Lower leg skin (tissue), 4 donors: ENCODE results near the gene TBC1D9. TPM values are rescaled to one million over a fixed set of nuclear protein-coding genes. Genes with fewer than 3 reads are reported as not detected.

Experiments used
- DNase-seq, 2 donors: peaks; one replicate each; pipeline ENCODE4 v3.0.0-alpha.2; 2019; ENCODE audit warnings: low spot score in 2 of 2
- H3K4me3 ChIP-seq: fragments of 200-600 bp; sonication (generic); 2 replicates; pipeline ENCODE4 v1.5.1; 2017; ENCODE audit warnings: mild to moderate bottlenecking, low read depth; ENCODE audit not compliant: poor library complexity, severe bottlenecking
- CTCF ChIP-seq, 3 donors: fragments of 450-650 bp; IDR thresholded peaks; one replicate each; pipeline ENCODE4 v1.5.1; 2016; ENCODE audit warnings: antibody characterized with exemption in 3 of 3, mild to moderate bottlenecking in 3 of 3, moderate library complexity in 2 of 3
- POLR2A ChIP-seq, 2 donors: fragments of 450-650 bp; IDR thresholded peaks; one replicate each; pipeline ENCODE4 v1.6.1; 2016 to 2017; ENCODE audit warnings: antibody characterized with exemption in 2 of 2, mild to moderate bottlenecking in 1 of 2, moderate library complexity in 1 of 2
- WGBS, 2 donors: methylation state at CpG; one replicate each; pipeline ENCODE4 v1.1.5; 2018; 5-methylcytosine and 5-hydroxymethylcytosine counted together
- intact Hi-C: fragments of 100-400 bp; cut with DNase I; formaldehyde crosslinking; loops from one replicate; pipeline ENCODE4 v1.15.0; 2023; ENCODE audit warnings: low total_unique reads
- total RNA-seq, 4 donors: library from RNA; depleted of rRNA; stranded (reverse); fragments of >200 nt; gene quantifications; one replicate each; pipeline ENCODE4 v1.1.0, GENCODE V29; 2016

Gene TBC1D9
- total RNA-seq, 4 donors from 2014 or later: 5.7 to 13.0 (median 7.3) TPM

- no peak overlapping the region for H3K4me3 ChIP-seq
- no peak for DNase-seq
- intact Hi-C loops: no loop called here
- WGBS, 2 donors: 76 to 80% methylated on average over 16 of the region's 16 CpGs
- TF ChIP-seq POLR2A (IDR thresholded peaks at IDR 0.05) (no peak), CTCF (IDR thresholded peaks at IDR 0.05) (no peak)
Observed at GRCh38 chr4:140697709-140698560, 58.2 kb downstream of the TBC1D9 start.

- DNase-seq: no peak
- intact Hi-C loops: no loop called here
- TF ChIP-seq POLR2A (IDR thresholded peaks at IDR 0.05) (no peak), CTCF (IDR thresholded peaks at IDR 0.05) (no peak)
- H3K4me3 ChIP-seq: no peak overlapping the region
Observed at GRCh38 chr4:140695483-140695882, 60.7 kb downstream of the TBC1D9 start.

GRCh38 chr4:140693562-140693961 lies 62.6 kb downstream of the TBC1D9 start:
- TF ChIP-seq CTCF (IDR thresholded peaks at IDR 0.05): no peak
- no peak for TF ChIP-seq POLR2A (IDR thresholded peaks at IDR 0.05)

GRCh38 chr4:140691369-140691768 lies 64.8 kb downstream of the TBC1D9 start:
- TF ChIP-seq POLR2A (IDR thresholded peaks at IDR 0.05): no peak
- TF ChIP-seq CTCF (IDR thresholded peaks at IDR 0.05): no peak
- no peak overlapping the region for H3K4me3 ChIP-seq
- DNase-seq: peak in 1 of 2 donors; percentile 36
- WGBS, 2 donors: 56 to 67% methylated on average over 2 of the region's 2 CpGs
- intact Hi-C loops: no loop called here

More at GRCh38 chr4:140693562-140693961, 62.6 kb downstream of the TBC1D9 start:
- WGBS, 2 donors: 88 to 91% methylated on average over 1 of the region's 1 CpG
- H3K4me3 ChIP-seq: no peak overlapping the region
- intact Hi-C loops: no loop called here
- DNase-seq: no peak

GRCh38 chr4:140690093-140690492 lies 66.1 kb downstream of the TBC1D9 start:
- intact Hi-C loops: no loop called here
- TF ChIP-seq CTCF (IDR thresholded peaks at IDR 0.05) (no peak), POLR2A (IDR thresholded peaks at IDR 0.05) (no peak)
- no peak overlapping the region for H3K4me3 ChIP-seq
- WGBS, 2 donors: 97 to 100% methylated on average over 1 of the region's 1 CpG
- DNase-seq: no peak
